ENCODE data around the gene MED22. TPM values are rescaled to one million over a fixed set of nuclear protein-coding genes. Genes with fewer than 3 reads are reported as not detected.

The MED22 gene
- total RNA-seq, 1 donor from 2014 or later: 45.7 TPM

DNA sequence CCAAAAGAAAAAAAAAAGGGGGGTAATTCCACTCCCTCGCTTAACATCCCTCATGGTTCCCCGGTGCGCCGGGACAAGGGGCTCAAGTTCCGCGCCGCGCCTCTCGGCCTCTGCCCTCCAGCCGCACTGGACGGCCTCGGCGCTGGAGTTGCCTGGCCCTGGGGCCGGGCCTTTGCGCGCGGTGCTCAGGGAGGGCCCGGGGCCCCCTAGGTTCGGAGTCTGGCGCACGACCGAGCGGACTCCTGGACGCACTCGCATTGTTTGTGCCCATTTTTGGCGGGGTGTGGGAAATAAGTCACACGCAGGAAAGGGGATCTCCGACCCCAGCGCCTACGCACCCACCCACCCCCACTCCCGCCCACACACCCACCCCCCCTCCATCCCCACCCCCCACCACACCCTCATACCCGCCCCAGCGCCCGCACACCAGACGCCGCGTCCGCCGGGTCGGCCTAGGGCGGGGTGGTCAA, 381 bp downstream of the MED22 start:
- DNase-seq: no peak
- CTCF ChIA-PET: interaction anchor here (1.0 kb wide), 1 partner anchor 31 kb away, joined by 3 read pairs; no protein-coding TSS in a partner anchor

DNA sequence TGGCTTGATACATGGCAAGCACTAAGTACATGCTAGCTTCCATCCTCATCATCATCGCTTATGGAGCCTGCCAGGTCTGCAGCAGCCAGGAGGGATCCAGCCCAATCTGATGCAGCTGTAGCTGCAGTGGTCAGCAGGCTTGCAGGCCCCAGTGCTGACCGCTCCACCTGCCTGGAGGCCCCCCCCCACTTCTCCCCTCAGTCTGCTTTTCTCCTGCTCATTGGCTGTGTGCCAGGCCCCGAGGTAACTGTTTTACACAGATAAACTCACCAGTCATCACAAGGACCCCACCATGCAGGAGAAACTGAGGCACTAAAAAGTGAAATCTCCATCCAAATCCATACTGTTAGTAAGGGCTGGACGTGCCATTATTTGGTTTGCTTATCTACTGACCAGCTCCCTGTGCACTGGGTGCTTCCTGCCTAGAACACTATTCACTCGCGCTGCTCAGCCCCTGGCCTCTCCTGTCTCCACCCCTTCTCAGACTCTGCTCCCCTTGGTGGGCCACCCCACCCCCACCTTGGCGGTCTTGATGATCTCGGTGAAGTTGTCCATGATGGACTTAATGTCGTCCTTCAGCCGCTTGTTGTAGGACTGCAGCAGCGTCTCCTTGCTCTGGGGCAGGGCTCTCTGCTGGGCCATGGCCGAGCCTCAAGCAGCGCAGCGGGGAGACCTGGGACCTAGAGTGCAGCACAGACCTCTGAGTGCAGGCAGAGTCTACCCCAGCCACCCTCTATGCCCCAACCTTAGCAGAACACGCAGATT, 1.7 kb downstream of the MED22 start:
- ChIA-PET POLR2A (interaction anchor here (0.6 to 3.9 kb wide), 6 partner anchors 10 to 495 kb away, joined by 4 to 52 read pairs (median 12); partner anchors contain the start of genes CACFD1, STKLD1, SURF1 and SURF2), CTCF (no interaction called here)
- intact Hi-C loops (cut with micrococcal nuclease): no loop called here
- H3K4me3 Mint-ChIP-seq: peak overlapping the region; percentile 99
- H3K36me3 Mint-ChIP-seq (ENCODE audit: low read depth): peaks cover 78% of the 10 kb centered on the region
- TF ChIP-seq, protein P1, sequence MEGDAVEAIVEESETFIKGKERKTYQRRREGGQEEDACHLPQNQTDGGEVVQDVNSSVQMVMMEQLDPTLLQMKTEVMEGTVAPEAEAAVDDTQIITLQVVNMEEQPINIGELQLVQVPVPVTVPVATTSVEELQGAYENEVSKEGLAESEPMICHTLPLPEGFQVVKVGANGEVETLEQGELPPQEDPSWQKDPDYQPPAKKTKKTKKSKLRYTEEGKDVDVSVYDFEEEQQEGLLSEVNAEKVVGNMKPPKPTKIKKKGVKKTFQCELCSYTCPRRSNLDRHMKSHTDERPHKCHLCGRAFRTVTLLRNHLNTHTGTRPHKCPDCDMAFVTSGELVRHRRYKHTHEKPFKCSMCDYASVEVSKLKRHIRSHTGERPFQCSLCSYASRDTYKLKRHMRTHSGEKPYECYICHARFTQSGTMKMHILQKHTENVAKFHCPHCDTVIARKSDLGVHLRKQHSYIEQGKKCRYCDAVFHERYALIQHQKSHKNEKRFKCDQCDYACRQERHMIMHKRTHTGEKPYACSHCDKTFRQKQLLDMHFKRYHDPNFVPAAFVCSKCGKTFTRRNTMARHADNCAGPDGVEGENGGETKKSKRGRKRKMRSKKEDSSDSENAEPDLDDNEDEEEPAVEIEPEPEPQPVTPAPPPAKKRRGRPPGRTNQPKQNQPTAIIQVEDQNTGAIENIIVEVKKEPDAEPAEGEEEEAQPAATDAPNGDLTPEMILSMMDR (IDR thresholded peaks at IDR 0.05): no peak
- H3K27ac Mint-ChIP-seq: peak overlapping the region; percentile 81
- peaks cover 52% of the 10 kb centered on the region for H3K4me1 Mint-ChIP-seq
- DNase-seq: no peak
- ATAC-seq (ENCODE audit: low read depth): no peak
- H3K27me3 Mint-ChIP-seq: no peaks in the 10 kb centered on the region
- no peaks in the 10 kb centered on the region for H3K9me3 Mint-ChIP-seq

More for the DNA sequence above, 381 bp downstream of the MED22 start:
- intact Hi-C loops (cut with micrococcal nuclease): no loop called here
- peak overlapping the region; percentile 96 for H3K27ac Mint-ChIP-seq
- H3K4me1 Mint-ChIP-seq: peaks cover 45% of the 10 kb centered on the region
- POLR2A ChIA-PET: interaction anchor here (0.6 to 3.9 kb wide), 33 partner anchors 8 to 678 kb away, joined by 3 to 52 read pairs (median 4); partner anchors contain the start of genes BRD3OS, CACFD1, GTF3C5 and SLC2A6
- TF ChIP-seq, protein P1 (IDR thresholded peaks at IDR 0.05): no peak
- no peaks in the 10 kb centered on the region for H3K27me3 Mint-ChIP-seq
- H3K9me3 Mint-ChIP-seq: no peaks in the 10 kb centered on the region
- ATAC-seq (ENCODE audit: low read depth): peak; percentile 49
- H3K36me3 Mint-ChIP-seq (ENCODE audit: low read depth): peaks cover 84% of the 10 kb centered on the region
- peak overlapping the region; percentile 99 for H3K4me3 Mint-ChIP-seq

DNA sequence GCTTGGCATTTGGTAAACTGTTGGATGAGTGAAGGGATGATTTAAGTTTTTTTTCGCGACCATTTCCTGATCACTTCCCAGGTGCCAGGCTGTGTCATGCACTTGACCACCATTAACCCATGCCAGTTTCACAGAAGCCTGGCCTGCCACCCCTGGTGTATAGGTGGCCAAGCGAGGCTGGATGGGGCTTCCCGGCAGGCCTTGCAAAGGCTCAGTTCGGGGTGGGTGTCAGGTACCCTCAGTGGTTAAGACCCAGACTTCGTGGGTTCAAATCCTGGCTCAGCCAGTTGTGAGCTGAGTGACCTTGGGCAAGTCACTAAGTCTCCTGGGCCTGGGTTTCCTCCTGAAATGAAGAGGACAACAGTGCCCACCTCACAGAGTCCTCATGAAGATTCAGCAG, 2.3 kb downstream of the MED22 start:
- intact Hi-C loops (cut with micrococcal nuclease): no loop called here
- ATAC-seq (ENCODE audit: low read depth) (no peak), DNase-seq (no peak)
- ChIA-PET CTCF (no interaction called here), POLR2A (interaction anchor here (0.6 to 3.9 kb wide), 2 partner anchors 11 to 403 kb away, joined by 3 to 52 read pairs; partner anchors contain the start of genes SURF1 and SURF2)
- H3K36me3 Mint-ChIP-seq (ENCODE audit: low read depth): peaks cover 77% of the 10 kb centered on the region
- H3K9me3 Mint-ChIP-seq: no peaks in the 10 kb centered on the region
- TF ChIP-seq, protein P1 (IDR thresholded peaks at IDR 0.05): no peak
- H3K4me3 Mint-ChIP-seq: no peak overlapping the region
- peak overlapping the region; percentile 24 for H3K27ac Mint-ChIP-seq
- H3K27me3 Mint-ChIP-seq: no peaks in the 10 kb centered on the region
- H3K4me1 Mint-ChIP-seq: peaks cover 58% of the 10 kb centered on the region

DNA sequence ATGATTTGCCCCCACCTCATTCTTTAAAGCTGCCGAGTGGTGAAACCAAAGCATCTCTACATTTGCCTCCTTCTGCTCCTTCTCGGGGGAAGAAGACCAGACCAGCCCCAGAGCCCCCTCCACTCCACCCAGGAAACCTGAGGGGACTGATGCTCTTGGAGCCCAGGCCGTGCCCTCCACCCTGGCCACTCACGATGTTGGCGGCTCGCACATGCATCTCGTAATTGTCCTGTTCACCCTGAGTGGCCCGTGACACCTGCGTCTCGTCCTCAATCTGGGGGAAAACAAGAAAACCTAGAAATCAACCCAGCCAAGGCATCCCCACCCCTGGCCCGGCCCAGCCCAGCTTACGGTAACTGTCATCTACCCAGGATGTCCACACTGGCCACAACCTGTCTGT, 3.0 kb downstream of the MED22 start:
- CTCF ChIA-PET: no interaction called here

DNA sequence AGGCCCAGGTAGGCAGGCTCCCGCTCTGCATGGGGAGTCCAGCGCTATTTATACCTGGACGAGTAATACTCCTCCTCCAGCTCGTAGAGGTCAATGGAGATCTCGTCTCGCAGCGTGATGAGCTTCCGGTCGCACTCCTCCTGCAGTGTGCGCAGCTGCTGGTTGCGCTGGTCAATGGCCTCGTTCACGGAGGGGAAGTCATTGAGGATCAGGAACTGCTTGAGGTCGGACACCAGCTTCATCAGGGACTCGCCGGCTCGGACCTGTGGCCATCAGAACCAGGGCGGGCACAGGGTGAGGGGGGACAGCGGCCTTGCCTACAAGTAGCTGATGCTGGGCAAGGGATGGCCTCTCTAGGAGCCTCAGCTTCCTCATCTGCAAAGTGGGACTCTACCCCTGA, 3.9 kb downstream of the MED22 start:
- H3K4me1 Mint-ChIP-seq: peaks cover 61% of the 10 kb centered on the region
- TF ChIP-seq, protein P1 (IDR thresholded peaks at IDR 0.05): no peak
- ATAC-seq (ENCODE audit: low read depth) (no peak), DNase-seq (no peak)
- no peaks in the 10 kb centered on the region for H3K27me3 Mint-ChIP-seq
- ChIA-PET POLR2A (interaction anchor here (0.7 kb wide), 1 partner anchor 9 kb away, joined by 3 read pairs; no protein-coding TSS in a partner anchor), CTCF (no interaction called here)
- intact Hi-C loops (cut with micrococcal nuclease): no loop called here
- no peak overlapping the region for H3K4me3 Mint-ChIP-seq
- H3K36me3 Mint-ChIP-seq (ENCODE audit: low read depth): peaks cover 77% of the 10 kb centered on the region
- H3K27ac Mint-ChIP-seq: no peak overlapping the region
- no peaks in the 10 kb centered on the region for H3K9me3 Mint-ChIP-seq

More for the DNA sequence above, 3.0 kb downstream of the MED22 start:
- POLR2A ChIA-PET: no interaction called here
- Mint-ChIP-seq H3K9me3 (no peaks in the 10 kb centered on the region), H3K27me3 (no peaks in the 10 kb centered on the region), H3K4me3 (no peak overlapping the region), H3K36me3 (ENCODE audit: low read depth) (peaks cover 77% of the 10 kb centered on the region), H3K27ac (no peak overlapping the region), H3K4me1 (peaks cover 61% of the 10 kb centered on the region)
- no peak for DNase-seq
- intact Hi-C loops (cut with micrococcal nuclease): no loop called here
- TF ChIP-seq, protein P1 (IDR thresholded peaks at IDR 0.05): no peak
- no peak for ATAC-seq (ENCODE audit: low read depth)
